Stimulated activated CD4-positive, alpha-beta T cell treated with anti-CD3 and anti-CD28 coated beads, Interleukin-15, amount 100 ng/mL, for 48 hours (primary cell): Measurements from ENCODE around the gene STBD1.
"Not testable (repeated sequence)": the region's sequence is repeated elsewhere in the genome, so short reads cannot be mapped to it uniquely, and the experiment has no call there.

Experiments used
- DNase-seq, 2 donors: peaks; one replicate each; pipeline ENCODE4 v3.0.0-alpha.2; 2020; ENCODE audit warnings: low read depth in 2 of 2

The STBD1 gene

DNA sequence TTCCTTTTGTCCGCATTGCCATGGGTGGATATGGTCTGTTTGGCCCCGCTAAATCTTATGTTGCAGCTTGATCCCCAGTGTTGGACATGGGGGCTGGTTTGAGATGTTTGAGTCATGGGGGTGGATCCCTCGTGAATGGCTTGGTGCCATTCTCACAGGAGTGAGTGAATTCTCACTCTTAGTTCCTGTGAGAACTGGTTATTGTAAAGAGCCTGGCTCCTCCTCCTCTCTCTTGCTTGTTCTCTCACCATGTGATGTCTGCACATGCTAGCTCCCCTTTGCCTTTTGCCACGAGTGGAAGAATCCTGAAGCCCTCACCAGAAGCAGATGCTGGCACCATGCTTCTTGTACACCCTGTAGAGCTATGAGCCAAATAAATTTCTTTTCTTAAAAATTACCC lies 22.6 kb upstream of the STBD1 start:
- DNase-seq: no peak

DNA sequence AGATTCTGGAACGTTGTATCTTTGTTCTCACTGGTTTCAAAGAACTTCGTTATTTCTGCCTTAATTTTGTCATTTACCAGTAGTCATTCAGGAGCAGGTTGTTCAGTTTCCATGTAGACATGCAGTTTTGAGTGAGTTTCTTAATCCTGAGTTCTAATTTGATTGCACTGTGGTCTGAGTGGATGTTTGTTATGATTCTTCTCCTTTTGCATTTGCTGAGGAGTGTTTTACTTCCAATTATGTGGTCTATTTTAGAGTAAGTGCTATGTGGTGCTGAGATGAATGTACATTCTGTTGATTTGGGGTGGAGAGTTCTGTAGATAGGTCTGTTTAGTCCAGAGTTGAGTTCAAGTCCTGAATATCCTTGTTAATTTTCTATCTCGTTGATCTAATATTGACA lies 18.7 kb upstream of the STBD1 start:
- DNase-seq: not testable (repeated sequence)

- no peak for DNase-seq
Measured at GRCh38 chr4:76292730-76293129, 13.8 kb upstream of the STBD1 start.

DNA sequence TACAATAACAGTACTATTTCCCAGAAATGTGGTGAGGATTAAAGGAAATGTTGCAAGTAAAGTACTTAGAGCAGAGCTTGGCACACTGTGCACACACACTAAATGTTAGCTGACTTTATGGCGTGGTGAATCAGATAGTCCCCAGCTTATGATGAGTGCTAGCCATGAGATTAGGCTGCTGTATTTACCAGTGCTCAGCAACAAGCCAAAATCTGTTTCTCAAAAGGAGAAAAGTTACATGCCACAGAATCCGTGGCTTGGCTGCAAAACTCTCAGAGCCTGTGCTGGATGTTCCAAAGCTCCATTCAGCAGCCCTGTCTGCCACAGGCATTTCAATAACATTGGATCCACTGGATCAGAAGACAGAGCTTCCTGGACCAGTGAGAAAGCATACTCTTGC lies 12.8 kb upstream of the STBD1 start:
- no peak for DNase-seq

DNA sequence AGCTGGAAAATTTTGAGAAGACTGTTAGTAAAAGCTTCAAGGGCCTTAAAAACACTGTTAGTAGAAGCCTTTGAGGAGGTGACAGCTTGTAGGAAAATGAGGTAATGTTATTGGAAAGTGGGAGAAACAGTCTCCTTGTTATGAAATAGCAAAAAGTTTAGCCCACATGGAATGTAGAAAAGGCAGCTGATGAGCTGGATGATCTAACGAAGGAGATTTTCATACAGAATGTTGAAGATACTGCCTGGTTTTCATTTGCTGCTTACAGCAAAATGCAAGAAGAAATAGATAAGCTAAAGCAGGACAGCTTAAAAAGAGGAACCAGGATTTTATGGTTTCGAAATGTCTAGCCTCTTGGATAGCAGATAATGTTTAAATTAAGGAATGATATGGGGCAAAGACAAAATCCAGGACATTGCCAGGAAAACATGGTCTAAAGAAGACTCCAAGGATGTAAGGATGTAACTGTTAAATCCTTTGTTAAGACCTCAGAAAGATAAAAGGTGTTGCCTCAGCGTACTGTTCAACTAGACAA lies 10.2 kb upstream of the STBD1 start:
- no peak for DNase-seq

DNA sequence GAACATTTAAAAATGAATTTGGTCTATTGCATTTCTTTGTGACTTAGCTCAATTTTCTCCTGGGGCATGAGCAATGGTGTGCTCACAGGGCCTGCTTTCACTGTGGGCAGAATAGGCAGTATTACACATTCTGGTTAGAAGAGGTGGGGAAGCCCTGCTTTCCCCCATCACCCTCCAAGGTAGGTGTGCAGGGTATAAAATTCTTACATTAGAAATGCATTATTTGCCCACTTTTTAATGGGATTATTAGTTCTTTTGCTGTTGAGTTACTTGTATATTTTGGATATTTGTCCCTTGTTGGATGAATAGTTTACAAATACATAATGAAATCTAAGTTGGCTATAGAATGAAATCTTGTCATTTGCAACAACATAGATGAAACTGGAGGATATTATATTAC lies 8.3 kb upstream of the STBD1 start:
- no peak for DNase-seq

GRCh38 chr4:76300012-76300411 lies 6.5 kb upstream of the STBD1 start:
- no peak for DNase-seq

GRCh38 chr4:76301068-76301774 lies 5.3 kb upstream of the STBD1 start:
- DNase-seq: no peak

DNA sequence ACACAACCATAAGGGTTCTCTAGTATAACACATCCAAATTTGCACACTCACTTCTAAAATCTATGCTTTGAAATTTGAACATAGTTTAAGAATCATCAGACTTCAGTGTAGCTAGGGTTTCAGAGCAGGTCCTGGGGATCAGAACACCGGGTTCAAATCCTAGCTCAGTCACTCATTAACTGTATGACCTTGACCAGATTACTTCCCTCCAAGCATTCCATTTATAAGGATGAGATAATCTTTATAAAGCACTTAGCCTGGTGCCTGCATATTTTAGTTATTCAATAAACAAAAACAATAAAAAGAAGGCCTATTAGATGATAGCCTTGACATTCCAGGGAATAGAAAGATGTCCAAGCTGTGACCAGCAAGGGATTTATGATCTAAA lies 4.8 kb upstream of the STBD1 start:
- no peak for DNase-seq

GRCh38 chr4:76302826-76303438 lies 3.6 kb upstream of the STBD1 start:
- no peak for DNase-seq

DNA sequence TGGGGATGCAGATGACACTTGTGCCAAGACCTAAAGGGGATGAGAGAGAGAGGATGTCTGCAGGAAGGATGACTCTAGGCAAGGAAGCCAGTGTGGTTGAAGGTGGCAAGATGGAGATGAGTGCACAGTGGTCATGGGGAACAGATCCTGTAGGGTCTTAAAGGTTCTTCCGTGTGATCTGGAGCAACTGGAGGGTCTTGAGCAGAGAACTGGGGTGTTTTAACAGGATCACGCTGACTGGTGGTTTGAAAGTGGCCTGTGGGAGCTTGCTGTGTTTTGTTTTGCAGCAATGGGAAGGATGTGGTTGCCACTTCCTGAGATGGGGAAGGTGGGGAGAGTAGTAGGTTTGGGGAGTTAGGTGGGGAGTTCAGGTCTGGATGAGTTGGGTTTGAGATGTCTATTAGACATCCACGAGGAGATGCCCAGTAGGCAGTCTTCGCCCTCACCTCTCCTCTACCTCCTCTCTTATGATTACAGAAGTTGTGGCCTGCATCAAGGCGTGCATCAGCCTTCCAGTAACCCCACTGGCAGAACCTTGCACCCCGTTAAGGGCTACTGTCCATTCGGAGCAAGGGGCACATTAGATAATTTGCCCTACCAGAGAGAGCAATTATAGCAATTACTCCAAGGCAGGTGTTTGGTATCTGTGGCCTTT lies 1.4 kb upstream of the STBD1 start:
- no peak for DNase-seq

- no peak for DNase-seq
Measured at GRCh38 chr4:76306882-76307659, 538 bp downstream of the STBD1 start.

- no peak for DNase-seq
Measured at GRCh38 chr4:76307660-76308014, 1.1 kb downstream of the STBD1 start.

GRCh38 chr4:76308548-76308947 lies 2.0 kb downstream of the STBD1 start:
- DNase-seq: no peak

DNA sequence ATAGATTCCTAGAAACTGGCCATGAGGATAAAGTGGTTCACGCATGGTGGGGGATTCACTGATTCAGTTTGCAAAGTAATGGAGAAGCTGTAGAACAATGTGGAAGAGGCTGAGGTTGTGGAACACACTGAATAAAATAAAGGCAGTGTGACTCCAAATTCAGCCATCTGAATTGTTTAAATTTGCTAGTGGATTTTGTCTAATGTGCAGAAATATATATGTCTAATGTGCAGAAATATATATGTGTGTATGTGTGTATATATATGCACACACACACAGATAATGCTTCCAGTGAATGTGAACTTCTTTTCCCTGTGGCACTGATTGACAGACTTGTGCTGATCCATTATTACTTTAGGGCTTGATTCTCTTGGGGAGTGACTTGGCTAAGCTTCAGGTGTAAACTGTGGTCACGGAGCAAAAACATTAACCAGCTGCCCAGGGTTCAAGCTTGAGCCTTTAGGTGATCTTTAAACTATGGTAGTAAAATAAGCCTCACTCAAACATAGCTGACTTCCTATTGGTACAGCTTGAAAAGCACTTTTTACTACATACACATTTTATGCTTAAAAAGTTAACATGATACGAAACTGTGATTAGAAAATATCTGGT lies 3.5 kb downstream of the STBD1 start:
- no peak for DNase-seq

DNA sequence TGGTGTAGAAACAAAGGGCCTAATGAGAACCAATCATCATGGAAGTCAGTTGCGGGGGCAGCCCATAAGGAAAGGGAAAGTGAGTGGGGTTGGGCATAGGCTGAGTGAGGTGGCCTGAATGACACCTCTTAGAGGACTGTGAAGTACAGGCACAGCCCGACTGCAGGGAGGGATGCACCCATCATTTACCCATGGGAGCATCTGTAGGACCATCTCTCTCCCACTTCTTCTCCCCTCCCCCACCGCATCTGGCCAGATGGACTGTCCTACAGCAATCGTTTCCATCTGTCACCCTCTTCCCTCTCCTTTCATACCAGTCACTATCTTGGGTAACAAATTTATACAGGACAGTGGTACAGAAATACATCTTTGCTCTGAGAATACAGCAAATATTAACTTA lies 4.2 kb downstream of the STBD1 start:
- DNase-seq: no peak

DNA sequence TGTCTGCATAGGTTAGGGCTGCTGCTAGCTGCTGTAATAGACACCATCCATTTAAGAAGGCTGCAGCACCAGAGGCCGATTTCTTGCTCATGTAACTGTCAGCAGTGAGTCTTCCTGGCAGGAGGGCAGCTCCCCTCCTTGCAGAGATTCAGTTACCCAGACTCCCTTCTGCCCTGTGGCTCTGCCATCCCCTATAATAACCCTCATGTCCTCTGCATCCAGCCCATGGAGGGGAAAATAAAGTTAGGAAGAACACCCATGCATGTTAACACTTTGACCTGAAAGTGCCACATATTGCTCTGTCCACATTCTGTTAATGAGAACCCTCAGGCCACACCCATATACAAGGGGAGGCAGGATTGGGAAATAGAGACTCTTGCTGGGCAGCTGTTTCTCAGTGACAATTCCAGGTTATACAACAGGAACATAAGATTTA lies 5.4 kb downstream of the STBD1 start:
- DNase-seq: no peak

- no peak for DNase-seq
Measured at GRCh38 chr4:76312457-76312856, 5.9 kb downstream of the STBD1 start.

GRCh38 chr4:76313547-76313946 lies 7.0 kb downstream of the STBD1 start:
- no peak for DNase-seq

DNA sequence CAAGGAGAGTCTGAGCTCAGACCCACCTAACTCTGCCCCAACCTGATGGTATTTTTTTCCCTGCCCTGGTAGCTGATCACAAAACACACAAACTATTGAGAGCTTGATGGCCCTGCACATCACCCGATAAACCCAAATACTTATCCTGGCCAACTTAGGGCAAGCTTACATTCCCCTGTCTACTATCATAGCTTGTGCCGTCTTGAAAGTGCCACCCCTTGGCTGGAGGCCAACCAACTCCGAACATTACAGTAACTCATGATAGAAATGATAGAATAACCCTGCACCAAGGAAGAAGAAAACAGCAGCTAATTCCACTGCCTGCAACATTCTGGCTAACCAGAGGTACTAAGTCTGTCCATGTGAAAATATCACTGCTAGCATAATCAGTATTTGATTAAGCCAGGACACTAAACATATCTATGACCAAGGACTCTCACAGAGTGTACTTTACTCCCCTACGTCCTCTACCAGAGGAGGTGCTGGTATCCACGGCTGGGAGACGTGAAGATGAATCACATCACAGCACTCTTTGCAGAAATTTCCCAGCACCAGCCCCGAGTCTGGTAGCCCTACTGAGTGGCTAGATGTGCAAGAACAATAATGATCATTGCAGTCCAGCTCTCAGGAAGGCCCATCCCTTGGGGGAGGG lies 8.9 kb downstream of the STBD1 start:
- no peak for DNase-seq

GRCh38 chr4:76316131-76316530 lies 9.6 kb downstream of the STBD1 start:
- no peak for DNase-seq
